HG03066 (cell line): ENCODE data around the gene CMTM6.
A peak's percentile ranks its signal among the peaks of the same experiment; 100 is the strongest.
"Not testable (repeated sequence)": the region's sequence is repeated elsewhere in the genome, so short reads cannot be mapped to it uniquely, and the experiment has no call there.

ENCODE experiments used
- ATAC-seq: cut with Tn5 transposase; IDR thresholded peaks from one replicate; pipeline ENCODE4 v1.9.1; 2021; ENCODE audit warnings: low read depth; ENCODE audit not compliant: unreplicated experiment

Gene CMTM6, protein sequence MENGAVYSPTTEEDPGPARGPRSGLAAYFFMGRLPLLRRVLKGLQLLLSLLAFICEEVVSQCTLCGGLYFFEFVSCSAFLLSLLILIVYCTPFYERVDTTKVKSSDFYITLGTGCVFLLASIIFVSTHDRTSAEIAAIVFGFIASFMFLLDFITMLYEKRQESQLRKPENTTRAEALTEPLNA

DNA sequence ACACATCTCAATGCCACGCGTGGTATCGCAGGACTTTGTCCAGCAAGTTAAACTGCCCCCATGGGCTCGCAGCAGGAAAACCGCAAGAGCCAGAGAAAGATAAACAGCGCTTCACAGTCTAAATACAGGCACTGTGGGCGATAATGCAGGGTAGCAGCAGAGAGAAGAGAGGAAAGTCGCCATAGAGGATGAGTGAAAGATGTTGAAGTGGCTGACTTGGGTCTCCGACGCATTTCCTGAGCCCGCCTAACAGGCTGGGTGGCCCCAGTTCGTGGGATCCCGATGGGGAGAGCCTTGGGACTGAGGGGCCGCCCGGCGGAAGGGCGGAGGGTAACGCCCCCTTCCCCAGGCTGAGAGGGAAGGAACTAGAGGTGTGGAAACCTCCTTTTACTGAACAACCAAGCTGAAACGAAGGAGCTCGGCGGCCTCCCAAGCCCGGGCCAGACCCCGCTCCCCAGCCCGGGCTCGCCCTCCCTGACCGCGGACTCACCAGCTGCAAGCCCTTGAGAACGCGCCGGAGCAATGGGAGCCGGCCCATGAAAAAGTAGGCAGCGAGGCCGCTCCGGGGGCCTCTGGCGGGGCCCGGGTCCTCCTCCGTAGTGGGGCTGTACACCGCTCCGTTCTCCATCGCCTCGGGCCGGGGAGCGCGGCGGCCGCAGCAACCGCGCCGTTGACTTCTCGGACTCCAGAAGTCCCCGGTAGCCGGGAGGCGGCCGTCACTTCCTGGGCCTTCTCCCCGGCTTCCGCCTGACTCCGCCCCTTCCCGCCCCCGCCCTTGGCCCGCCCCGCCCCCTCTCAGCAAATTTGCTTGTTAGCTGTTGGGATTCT, at the start of gene CMTM6:
TSS of gene CMTM6 (minus strand) at position 735 of the 828 bp plus-strand sequence. CDS start at position 628, 107 bp downstream.
- ATAC-seq, result peak; percentile 76

DNA sequence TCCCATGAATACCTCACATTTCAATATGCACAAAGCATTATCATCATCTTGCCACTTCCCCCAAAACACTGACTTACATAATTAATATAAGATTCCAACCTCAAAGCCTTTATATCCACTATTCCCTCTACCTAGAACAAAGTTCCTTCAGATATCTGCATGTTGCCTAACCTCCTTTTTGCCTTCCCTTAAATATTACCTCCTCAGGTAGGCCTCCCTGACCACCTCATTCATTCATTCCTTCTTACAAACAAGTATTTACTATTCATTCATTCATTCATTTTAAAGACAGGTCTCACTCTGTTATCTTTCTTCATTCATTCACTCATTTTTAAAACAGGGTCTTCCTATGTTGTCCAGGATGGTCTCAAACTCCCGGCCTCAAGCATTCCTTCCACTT, 49.4 kb upstream of the CMTM6 start:
- no peak for ATAC-seq

DNA sequence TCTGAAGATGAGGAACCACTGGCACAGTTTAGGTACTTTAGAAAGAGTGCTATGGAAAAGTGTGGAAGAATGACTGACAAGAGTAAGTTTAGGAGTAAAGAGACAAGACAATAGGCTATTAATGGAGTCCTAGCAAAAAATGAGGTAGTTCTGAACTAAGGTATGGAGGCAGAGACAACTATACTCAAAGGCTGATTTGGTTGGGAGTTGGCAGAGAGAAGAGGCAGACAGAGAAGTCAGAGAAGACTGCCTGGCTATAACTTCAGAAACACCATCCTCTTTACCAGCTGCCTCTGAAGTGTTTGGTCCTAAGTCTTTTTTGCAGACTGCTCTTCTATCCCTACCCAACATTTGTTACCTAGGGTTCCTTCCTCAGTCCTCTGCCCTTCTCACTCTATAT, 48.8 kb upstream of the CMTM6 start:
- no peak for ATAC-seq

DNA sequence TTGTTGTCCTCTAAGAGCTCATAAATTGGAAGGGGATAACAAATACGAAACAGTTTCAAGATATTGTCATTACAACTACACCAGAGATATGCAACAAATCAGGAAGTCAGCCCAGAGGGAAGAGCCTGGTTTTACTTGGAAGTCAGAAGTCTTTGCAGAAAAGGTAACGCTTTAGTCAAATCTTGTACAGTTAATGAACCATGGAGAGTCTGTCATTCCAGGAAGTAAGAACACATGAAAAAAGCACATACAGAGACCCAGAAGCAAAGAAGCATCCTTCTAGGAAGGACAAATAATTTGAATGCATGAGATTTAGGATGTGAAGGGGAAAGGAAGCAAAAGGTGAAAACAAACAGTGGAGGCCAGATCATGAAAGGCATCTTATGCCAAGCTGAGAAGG, 48.4 kb upstream of the CMTM6 start:
- ATAC-seq, result no peak

DNA sequence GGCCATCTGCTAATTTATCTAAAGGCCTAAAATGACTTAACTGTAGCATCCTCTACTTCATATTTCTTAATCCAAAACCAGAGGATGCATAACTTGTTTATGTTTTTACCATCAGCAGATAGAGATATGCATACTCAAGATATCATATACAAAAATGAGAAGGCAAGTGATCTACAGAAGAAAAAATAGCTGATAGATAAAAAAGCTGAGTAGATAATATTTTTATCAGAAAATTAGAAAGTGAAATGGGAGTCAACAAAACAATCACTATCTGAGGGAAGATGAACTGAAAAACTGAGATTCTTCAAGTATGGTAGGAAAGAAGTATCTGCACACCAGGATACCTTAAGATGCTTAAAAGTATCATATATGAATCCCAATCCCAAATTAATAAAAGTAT, 42.7 kb upstream of the CMTM6 start:
- ATAC-seq, result no peak

DNA sequence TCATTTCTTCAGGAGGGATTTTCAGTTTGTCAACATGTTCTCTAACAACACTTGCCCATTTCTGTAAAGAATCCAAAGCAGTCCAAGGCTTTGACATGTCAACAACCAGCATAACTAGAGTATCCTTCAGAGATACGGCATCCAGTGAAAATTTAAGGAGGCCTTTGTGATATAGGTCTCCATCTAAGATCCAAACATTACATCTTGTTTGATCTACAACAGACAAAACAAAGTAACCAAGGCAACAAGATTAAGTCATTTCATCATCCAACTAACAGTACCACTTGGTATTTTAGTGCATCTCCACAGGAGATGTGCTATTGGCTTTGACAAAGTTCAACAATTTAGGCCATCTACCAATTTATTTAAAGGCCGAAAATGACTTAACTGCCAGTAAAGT, 42.2 kb upstream of the CMTM6 start:
- ATAC-seq, result no peak

DNA sequence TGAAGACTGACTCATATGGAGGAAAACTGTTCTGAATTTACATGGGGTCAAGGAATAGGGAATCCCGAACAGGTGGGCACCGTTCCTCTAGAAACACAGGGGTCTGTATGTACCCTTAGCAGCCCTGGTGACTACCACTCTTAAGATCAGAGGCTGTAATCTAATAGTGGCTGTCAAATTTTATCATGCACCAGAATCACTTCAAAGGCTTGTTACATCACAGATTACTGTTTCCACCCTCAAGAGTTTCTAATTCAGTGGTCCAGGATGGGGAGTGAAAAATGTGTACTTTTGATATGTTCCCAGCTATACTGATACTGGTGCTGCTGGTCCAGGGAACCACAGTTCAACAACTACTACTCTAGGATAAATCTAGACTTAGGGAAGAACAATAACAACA, 40.2 kb upstream of the CMTM6 start:
- ATAC-seq, result no peak

DNA sequence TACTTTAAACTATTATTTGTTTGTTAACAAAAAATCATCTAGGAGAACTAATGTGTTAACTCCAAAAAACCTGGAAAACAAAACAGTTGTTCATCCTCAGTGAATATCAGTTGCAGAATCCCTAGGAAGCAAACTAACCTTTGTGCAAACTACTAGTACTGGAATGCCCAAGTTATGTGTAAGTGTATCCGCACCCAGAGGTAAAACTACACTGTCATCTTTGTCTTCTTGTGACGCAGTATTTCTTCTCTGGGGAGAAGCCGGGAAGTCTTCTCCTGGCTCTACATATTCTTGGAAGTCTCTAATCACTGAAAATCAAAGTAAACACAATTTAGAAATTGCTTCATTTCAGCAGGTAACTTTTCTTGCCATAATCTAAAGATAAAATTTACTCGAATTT, 38.2 kb upstream of the CMTM6 start:
- ATAC-seq, result no peak

DNA sequence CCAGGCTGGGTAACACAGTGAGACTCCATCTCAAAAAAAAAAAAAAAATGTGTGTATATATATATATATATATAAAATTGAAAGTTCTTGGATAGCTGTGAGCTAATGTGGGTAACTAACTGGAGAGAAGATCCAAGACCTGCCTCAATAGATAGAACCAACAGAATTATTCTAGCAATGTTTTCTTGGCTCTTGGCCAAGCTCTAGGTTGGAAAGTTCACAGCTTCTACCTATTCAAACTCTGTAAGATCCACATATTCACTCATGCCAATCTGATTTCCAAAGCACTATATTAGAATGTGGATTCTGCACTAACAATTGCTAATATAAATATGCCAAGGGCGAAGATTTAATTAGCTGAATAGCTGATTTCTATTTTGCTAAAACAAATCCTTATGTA, 29.8 kb upstream of the CMTM6 start:
- ATAC-seq, result no peak

DNA sequence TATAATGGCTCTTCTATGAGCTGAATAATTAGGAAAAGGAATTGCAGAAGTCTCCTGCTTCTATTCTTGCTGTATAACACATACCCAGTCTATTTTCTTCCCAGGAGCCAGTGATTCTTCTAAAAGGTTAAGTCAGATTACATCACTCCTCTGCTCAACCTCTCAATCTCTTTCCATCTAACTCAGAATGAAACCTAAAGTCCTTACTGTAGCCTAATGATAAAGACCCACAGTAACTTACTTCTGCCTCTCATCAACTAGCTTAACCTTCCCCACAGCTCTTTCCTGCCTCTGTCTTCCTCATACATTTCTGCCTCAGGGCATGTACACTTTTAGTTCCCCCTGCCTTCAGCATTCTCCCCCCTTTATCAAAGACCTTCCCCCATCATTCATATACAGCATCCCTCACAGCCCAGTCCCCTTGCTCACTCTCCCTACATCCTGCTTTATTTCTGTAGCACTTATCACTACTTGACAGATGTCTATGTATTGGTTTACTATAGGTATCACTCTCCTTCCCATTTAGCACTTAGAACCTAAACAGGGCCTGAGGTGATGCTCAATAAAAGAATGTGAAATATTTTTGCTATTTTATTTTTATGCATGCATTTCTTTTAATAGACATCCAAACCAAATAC, 28.5 kb upstream of the CMTM6 start:
- no peak for ATAC-seq

DNA sequence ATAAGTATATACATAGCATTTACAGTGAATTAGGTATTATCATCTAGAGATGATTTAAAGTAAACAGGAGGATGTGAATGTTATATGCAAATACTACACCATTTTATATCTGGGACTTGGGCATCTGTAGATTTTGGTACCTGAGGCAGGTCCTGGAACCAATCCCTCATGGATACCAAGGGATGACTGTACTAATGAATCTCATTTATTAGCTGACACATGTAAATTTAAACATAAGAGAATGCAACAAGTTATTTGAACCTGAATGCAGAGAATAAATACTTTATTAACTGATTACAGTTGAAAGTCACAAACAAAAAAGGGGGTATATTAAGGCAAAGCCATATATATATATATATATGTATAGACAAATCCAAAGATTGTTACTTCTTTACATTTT, 23.1 kb upstream of the CMTM6 start:
- no peak for ATAC-seq

DNA sequence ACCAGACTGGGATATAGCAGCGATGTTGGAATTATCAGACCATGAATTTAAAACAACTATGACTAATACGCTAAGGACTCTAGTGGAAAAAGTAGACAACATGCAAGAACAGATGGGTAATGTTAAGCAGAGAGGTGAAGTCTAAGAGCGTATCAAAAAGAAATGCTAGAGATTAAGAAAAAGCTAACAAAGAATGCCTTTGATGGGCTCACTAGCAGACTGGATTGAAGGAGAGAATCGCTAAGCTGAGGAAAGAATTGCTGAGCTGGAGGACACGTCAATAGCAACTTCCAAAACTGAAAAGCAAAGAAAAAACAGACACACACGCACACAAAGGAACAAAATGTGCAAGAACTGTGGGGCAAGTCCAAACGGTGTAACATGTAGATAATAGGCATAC, 20.0 kb upstream of the CMTM6 start:
- ATAC-seq, result no peak

DNA sequence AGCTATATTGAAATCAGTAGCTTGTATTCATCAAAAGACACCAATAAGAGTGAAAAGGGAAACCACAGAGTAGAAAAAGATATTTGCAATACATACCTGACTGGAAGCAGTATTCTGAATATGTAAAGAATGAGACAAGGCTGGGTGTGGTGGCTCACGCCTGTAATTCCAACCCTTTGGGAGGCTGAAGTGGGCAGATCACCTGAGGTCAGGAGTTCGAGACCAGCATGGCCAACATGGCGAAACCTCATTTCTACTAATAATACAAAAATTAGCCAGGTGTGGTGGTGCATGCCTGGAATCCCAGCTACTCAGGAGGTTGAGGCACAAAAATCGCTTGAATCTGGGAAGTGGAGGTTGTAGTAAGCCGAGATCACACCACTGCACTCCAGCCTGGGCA, 16.3 kb upstream of the CMTM6 start:
- ATAC-seq, result not testable (repeated sequence)

DNA sequence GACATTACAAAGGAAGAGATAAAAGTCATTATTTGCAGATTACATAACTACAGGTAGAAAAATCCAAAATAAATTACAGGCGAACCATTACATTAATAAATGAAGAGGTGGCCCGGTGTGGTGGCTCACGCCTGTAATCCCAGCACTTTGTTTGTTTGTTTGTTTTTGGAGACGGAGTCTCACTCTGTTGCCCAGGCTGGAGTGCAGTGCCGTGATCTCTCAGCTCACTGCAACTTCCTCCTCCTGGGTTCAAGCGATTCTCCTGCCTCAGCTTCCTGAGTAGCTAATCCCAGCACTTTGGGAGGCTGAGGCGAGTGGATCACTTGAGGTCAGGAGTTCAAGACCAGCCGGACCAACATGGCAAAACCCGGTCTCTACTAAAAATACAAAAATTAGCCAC, 14.1 kb upstream of the CMTM6 start:
- ATAC-seq, result peak; percentile 30

DNA sequence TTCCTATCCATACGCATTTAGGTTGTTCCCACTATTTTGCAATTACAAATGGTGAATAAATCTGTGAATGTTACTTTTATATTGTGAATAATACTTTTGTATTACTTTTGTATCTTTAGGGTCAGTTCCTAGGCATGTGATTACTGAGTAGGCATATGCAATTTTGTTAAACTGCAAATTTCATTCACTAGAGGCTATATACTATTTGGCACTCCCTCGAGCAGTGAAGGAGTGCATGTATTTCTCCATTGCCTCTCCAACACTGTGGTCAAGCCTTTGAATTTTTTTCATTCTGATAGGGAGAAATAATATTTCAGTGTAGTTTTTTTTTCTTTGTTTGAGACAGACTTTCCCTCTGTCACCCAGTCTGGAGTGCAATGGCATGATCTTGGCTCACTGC, 8.4 kb upstream of the CMTM6 start:
- no peak for ATAC-seq

DNA sequence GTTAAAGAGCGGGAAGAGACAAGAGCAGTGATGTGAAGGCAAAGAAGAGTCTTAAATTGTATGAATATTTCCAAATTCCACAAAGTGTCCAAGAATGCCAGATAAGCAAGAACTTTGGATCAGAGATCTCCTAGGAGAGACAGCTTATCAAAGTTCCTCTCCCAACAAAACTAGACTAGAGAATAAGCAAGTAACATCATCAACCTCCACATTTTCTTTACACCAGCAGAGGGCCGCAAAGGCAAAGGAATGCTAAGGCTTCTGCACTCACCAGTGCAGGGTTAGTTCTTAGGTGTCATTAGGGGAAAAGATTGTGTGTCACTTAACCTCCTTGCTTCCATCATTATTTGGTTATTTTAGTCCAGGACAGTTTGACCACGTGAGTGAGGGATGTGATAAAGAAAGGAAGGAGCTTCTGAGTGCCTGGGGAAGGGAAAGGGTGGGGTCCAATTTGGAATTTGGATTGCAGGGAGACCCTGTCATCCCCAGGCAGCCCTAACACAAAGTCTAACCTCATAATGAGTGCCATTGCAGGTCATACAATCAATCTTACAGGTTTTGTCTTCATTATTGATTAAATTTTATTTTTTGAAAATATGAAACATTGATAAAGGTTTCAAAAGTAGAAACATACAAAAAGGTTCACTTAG, 7.5 kb upstream of the CMTM6 start:
- ATAC-seq, result peak; percentile 87

DNA sequence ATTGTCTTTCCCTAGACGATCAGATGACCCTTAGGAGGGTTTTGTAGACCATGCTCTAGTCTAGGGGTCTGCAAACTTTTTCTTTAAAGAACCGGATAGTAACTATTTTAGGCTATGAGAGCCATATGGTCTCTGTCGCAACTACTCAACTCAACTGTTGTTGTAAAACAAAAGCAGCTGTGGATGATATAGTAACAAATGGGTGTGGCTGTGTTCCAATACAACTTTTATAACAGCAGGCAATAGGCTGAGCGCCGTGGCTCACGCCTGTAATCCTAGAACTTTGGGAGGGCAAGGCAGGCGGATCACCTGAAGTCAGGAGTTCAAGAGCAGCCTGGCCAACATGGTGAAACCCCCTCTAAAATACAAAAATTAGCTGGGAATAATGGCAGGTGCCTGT, 6.1 kb upstream of the CMTM6 start:
- no peak for ATAC-seq

DNA sequence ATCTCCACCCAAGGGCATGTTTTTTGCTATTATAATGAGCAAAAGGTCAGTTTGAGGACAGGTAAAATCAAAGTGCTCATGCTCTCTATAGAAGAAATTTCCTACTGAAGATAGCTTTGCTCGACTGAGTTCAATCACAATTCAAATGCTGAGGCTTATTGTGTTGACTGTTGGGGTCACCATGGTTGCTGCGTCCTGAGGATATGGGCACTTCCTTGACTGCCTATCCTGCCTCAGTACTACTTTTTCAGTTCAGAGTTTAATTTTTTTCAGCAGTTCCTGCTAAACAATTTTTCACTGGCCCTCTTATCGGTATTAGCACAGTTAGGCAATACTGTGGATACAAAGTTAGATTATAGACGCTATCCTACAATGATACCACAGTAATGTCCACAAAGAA, 3.8 kb upstream of the CMTM6 start:
- no peak for ATAC-seq

DNA sequence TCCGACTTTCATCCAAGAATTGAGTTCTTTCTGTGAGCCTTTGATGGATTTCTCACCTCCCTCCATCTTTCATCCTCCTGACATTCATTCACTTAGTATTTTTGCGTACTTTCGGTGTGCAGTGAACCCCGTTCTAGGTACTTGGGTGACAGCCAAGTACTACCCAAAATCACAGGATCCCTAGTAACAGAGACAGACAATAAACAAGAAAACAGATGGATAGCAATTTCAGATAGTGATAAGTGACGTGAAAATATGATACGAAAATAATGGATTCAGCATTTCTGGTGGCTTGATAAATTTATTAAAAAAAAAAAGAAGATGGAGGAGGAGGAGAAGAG, 264 bp upstream of the CMTM6 start:
- peak; percentile 6 for ATAC-seq

DNA sequence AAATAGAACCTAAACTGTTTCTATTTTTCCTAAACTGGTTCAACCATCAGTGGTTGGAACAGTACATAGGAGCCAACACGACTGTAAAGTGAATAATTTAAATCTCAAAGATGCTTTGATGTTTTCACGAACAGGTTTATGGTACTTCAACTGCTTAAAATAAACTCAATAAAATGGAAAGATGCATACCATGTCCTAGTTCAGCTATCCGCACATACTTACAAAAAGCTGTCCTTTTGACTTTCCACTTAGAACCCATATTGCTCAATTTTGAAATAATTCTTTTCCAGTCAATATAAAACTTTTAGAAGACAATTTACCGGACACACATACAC, 902 bp downstream of the CMTM6 start:
- peak; percentile 4 for ATAC-seq

DNA sequence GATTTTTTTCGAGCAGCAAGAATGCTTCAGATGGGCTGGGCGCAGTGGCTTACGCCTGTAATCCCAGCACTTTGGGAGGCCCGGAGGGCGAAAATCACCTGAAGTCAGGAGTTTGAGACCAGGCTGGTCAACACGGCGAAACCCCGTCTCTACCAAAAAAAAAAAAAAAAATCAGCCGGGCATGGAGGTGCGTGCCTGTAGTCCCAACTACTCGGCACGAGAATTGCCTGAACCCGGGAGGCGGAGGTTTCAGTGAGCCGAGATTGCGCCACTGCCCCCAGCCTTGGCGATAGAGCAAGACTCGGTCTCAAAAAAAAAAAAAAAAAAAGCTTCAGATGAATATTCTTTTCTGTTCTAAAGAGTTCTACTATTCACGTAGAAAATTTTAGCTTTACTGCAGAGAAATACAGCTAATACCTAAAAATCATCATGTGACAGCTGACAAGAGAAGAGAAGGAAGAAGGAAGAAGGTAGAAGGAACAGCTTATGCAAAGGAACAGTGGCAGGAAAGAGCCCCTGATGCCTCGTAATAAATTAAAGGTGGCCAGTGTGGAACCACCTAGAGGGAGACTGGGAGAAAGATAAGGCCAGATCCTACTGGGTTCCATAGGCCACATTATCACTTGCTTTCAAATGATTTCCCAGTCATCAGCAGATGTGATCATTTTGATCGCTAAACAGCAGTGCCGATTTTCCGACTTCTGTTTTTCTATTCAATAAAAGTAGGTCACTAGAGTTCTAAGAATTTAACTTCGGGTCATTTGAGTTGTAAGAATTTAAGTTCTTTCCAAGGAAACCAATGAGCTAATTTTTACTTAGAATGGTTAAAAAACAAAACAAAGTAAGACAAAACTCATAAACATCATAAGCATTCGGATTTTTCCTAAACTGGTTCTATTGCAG, 1.5 kb downstream of the CMTM6 start:
- ATAC-seq, result no peak
